Hepatocyte (in vitro differentiated cells): ENCODE results near the gene ARMC10.

ENCODE experiments used
- EZH2 ChIP-seq: fragments of 200-600 bp; sonication (generic); IDR thresholded peaks from 2 replicates; pipeline ENCODE4 v1.6.1; 2016; ENCODE audit warnings: antibody characterized with exemption, mild to moderate bottlenecking, borderline replicate concordance
- EZH2phosphoT487 ChIP-seq: fragments of 200-600 bp; sonication (generic); IDR thresholded peaks from one replicate; pipeline ENCODE4 v1.6.1; 2018; ENCODE audit warnings: antibody characterized with exemption, mild to moderate bottlenecking, low read depth, moderate library complexity; ENCODE audit not compliant: unreplicated experiment, severe bottlenecking
- TF ChIP-seq, protein P1 (sequence below): fragments of 200-600 bp; sonication (generic); IDR thresholded peaks from 2 replicates; pipeline ENCODE4 v1.5.1; 2016; ENCODE audit warnings: antibody characterized with exemption, mild to moderate bottlenecking; ENCODE audit not compliant: poor library complexity

DNA sequence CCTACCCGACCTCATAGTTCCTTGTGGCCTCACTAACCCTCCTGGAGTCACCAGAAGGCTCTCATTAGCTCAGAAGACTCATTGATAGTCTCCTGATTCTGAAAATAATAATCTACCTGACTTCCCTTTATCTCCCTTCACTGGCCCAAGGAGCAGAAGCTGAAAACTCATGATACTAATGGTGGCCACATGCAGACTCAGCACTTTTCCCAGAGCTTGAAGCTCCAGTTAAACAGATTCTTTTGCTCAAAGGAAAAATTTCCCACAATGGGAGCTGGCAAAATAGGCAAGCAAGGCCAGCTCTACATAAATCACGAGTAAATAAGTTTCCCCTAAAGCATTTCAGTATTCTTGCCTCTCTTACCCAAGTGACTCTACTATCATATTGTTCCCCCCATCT, 65.7 kb downstream of the ARMC10 start:
- TF ChIP-seq, protein P1, sequence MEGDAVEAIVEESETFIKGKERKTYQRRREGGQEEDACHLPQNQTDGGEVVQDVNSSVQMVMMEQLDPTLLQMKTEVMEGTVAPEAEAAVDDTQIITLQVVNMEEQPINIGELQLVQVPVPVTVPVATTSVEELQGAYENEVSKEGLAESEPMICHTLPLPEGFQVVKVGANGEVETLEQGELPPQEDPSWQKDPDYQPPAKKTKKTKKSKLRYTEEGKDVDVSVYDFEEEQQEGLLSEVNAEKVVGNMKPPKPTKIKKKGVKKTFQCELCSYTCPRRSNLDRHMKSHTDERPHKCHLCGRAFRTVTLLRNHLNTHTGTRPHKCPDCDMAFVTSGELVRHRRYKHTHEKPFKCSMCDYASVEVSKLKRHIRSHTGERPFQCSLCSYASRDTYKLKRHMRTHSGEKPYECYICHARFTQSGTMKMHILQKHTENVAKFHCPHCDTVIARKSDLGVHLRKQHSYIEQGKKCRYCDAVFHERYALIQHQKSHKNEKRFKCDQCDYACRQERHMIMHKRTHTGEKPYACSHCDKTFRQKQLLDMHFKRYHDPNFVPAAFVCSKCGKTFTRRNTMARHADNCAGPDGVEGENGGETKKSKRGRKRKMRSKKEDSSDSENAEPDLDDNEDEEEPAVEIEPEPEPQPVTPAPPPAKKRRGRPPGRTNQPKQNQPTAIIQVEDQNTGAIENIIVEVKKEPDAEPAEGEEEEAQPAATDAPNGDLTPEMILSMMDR, result no peak
- TF ChIP-seq EZH2 (no peak), EZH2phosphoT487 (no peak)
